Ishikawa (cell line): ENCODE results near the gene ERCC5.

Experiments used
- CEBPB ChIP-seq: IDR thresholded peaks from 2 replicates; pipeline ENCODE4 v1.6.1; 2012
- CREB1 ChIP-seq: IDR thresholded peaks from 2 replicates; pipeline ENCODE4 v1.6.1; 2012; ENCODE audit warnings: low read depth
- EGR1 ChIP-seq: IDR thresholded peaks from 2 replicates; pipeline ENCODE4 v1.6.1; 2012
- EP300 ChIP-seq: IDR thresholded peaks from 2 replicates; pipeline ENCODE4 v1.6.1; 2012; ENCODE audit warnings: borderline replicate concordance
- FOXM1 ChIP-seq: IDR thresholded peaks from 2 replicates; pipeline ENCODE4 v1.6.1; 2012; ENCODE audit warnings: low read depth, borderline replicate concordance
- NFIC ChIP-seq: IDR thresholded peaks from 2 replicates; pipeline ENCODE4 v1.6.1; 2012
- RAD21 ChIP-seq: IDR thresholded peaks from 2 replicates; pipeline ENCODE4 v1.6.1; 2012; ENCODE audit warnings: low read depth
- TAF1 ChIP-seq: IDR thresholded peaks from 2 replicates; pipeline ENCODE4 v1.6.1; 2012; ENCODE audit warnings: low read depth, mild to moderate bottlenecking
- TCF12 ChIP-seq: IDR thresholded peaks from 2 replicates; pipeline ENCODE4 v1.6.1; 2012; ENCODE audit warnings: low read depth
- TEAD4 ChIP-seq: IDR thresholded peaks from 2 replicates; pipeline ENCODE4 v1.6.1; 2012
- YY1 ChIP-seq: IDR thresholded peaks from 2 replicates; pipeline ENCODE4 v1.6.1; 2012; ENCODE audit warnings: low read depth
- ZBTB7A ChIP-seq: IDR thresholded peaks from 2 replicates; pipeline ENCODE4 v1.6.1; 2012; ENCODE audit warnings: low read depth
- TF ChIP-seq, protein P1 (sequence below): IDR thresholded peaks from 2 replicates; pipeline ENCODE4 v1.6.1; 2012
- TF ChIP-seq, protein P2 (sequence below): IDR thresholded peaks from 2 replicates; pipeline ENCODE4 v1.6.1; 2012; ENCODE audit warnings: low read depth, mild to moderate bottlenecking
- TF ChIP-seq, protein P3 (sequence below): IDR thresholded peaks from 2 replicates; pipeline ENCODE4 v1.6.1; 2012

Gene ERCC5

DNA sequence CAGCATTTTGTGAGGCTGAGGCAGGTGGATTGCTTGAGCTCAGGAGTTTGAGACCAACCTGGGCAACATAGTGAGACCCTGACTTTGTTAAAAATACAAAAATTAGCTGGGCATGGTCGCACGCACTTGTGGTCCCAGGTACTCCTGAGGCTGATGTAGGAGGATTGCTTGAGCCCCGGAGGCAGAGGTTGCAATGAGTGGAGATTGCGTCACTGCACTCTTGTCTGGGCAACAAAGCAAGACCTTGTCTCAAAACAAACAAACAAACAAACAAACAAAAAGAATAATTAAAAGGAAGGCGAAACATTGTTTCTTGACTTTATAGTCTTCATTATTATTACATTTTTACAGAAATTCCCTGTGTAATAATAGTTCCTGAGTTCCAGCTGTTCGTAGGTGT lies 31.0 kb upstream of the ERCC5 start:
- TF ChIP-seq TAF1 (no peak), FOXM1 (no peak), TCF12 (no peak), RAD21 (no peak), ZBTB7A (no peak), CREB1 (no peak), TEAD4 (no peak), EP300 (no peak), YY1 (no peak), EGR1 (no peak), CEBPB (no peak; the same call in 1 of the 2 replicates), NFIC (no peak)
- TF ChIP-seq, protein P1, sequence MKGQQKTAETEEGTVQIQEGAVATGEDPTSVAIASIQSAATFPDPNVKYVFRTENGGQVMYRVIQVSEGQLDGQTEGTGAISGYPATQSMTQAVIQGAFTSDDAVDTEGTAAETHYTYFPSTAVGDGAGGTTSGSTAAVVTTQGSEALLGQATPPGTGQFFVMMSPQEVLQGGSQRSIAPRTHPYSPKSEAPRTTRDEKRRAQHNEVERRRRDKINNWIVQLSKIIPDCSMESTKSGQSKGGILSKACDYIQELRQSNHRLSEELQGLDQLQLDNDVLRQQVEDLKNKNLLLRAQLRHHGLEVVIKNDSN: no peak
- TF ChIP-seq, protein P2, sequence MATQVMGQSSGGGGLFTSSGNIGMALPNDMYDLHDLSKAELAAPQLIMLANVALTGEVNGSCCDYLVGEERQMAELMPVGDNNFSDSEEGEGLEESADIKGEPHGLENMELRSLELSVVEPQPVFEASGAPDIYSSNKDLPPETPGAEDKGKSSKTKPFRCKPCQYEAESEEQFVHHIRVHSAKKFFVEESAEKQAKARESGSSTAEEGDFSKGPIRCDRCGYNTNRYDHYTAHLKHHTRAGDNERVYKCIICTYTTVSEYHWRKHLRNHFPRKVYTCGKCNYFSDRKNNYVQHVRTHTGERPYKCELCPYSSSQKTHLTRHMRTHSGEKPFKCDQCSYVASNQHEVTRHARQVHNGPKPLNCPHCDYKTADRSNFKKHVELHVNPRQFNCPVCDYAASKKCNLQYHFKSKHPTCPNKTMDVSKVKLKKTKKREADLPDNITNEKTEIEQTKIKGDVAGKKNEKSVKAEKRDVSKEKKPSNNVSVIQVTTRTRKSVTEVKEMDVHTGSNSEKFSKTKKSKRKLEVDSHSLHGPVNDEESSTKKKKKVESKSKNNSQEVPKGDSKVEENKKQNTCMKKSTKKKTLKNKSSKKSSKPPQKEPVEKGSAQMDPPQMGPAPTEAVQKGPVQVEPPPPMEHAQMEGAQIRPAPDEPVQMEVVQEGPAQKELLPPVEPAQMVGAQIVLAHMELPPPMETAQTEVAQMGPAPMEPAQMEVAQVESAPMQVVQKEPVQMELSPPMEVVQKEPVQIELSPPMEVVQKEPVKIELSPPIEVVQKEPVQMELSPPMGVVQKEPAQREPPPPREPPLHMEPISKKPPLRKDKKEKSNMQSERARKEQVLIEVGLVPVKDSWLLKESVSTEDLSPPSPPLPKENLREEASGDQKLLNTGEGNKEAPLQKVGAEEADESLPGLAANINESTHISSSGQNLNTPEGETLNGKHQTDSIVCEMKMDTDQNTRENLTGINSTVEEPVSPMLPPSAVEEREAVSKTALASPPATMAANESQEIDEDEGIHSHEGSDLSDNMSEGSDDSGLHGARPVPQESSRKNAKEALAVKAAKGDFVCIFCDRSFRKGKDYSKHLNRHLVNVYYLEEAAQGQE: no peak

DNA sequence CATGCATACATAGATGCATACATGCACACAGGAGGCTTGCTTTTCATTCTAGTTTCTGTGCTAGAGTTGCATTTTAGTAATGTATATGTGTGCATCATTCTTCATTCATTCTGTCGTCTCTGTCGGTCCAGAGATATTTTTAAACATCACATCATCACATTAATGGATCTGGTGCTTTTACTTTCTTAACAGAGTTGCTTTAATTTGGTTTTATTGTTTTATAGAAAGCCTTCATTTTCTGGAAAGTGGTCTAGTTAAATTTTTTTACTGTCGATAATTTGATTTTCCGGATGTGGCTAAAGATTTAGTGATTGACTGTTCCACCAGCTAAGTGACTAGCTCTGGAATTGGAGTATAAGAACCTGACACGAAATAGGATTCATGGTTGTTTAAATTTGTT lies 30.0 kb upstream of the ERCC5 start:
- TF ChIP-seq NFIC (no peak), TAF1 (no peak), EP300 (no peak)
- TF ChIP-seq, protein P3, sequence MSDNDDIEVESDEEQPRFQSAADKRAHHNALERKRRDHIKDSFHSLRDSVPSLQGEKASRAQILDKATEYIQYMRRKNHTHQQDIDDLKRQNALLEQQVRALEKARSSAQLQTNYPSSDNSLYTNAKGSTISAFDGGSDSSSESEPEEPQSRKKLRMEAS: no peak

DNA sequence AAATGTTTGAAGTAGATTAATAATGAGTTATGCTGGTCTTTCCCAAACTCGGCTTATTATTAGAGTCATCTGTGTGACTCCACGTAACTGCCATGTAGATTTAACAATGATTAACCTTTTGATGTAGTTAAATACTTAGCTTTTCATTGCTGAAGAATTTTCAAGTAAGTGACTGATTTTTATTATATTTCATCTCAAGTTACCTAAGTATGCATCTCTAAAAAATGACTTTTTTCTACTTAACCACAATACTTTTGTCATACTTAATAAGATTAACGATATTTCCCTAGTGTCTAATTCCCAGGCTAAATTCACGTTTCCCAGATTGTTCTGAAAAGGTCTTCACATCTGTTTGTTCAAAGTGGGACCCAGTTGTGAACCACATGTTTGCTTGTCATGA lies 29.1 kb upstream of the ERCC5 start:
- TF ChIP-seq, protein P2: no peak
- TF ChIP-seq RAD21 (no peak), TAF1 (no peak), NFIC (no peak), TEAD4 (no peak), CREB1 (no peak), TCF12 (no peak), FOXM1 (no peak), EGR1 (no peak), EP300 (no peak), YY1 (no peak), ZBTB7A (no peak), CEBPB (no peak)
- TF ChIP-seq, protein P1: no peak
- TF ChIP-seq, protein P3: no peak

DNA sequence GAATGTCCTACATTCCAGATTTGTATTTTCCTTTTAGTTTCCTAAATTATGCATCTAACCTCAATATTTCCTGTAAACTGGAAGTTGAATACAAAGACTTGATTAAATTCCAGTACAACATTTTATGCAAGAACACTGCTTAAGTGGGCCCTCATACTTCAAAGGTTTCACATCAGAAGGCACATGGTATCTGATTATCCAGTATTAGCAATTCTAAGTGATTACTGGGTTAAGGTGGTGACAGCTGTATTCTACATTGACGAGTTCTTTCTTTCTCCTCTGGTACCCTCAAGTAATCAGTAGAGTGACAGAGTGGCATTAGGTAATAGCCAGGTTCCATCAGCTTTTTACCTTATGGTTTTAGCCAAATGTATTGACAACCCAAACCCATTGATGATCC lies 28.6 kb upstream of the ERCC5 start:
- no peak for TF ChIP-seq ZBTB7A
- TF ChIP-seq YY1: no peak
- TF ChIP-seq NFIC: no peak
- no peak for TF ChIP-seq EGR1
- TF ChIP-seq, protein P2: no peak
- TF ChIP-seq, protein P1: no peak
- no peak for TF ChIP-seq TAF1
- TF ChIP-seq RAD21: no peak
- TF ChIP-seq, protein P3: no peak
